Activated CD8-positive, alpha-beta memory T cell treated with anti-CD3 and anti-CD28 coated beads, Interleukin-2, amount 50 U/mL, for 4 hours (primary cell): ENCODE results near the gene NIPAL1.
"Not testable (repeated sequence)": the region's sequence is repeated elsewhere in the genome, so short reads cannot be mapped to it uniquely, and the experiment has no call there.

Experiments used
- DNase-seq: peaks from one replicate; pipeline ENCODE4 v3.0.0-alpha.2; 2020

Gene NIPAL1

GRCh38 chr4:48016141-48017107 lies at the start of gene NIPAL1, which contains the start of gene CNGA1:
NIPAL1 (plus strand) TSS chr4:48016772; CDS start chr4:48016840, 68 bp downstream.
CNGA1 (minus strand) TSS chr4:48016681; CDS start chr4:47952689, 63,992 bp downstream.
- peak; percentile 74 for DNase-seq

- no peak for DNase-seq
These were observed 47.7 kb upstream of the NIPAL1 start for GRCh38 chr4:47968847-47969246.

- DNase-seq, result no peak
These were observed 44.4 kb upstream of the NIPAL1 start for GRCh38 chr4:47972181-47972580.

- DNase-seq, result no peak
These were observed 43.9 kb upstream of the NIPAL1 start for GRCh38 chr4:47972721-47973120.

- DNase-seq, result no peak
These were observed 42.0 kb upstream of the NIPAL1 start for GRCh38 chr4:47974566-47974965.

GRCh38 chr4:47990145-47990544 lies 26.4 kb upstream of the NIPAL1 start:
- DNase-seq, result no peak

GRCh38 chr4:47992475-47992874 lies 24.1 kb upstream of the NIPAL1 start:
- DNase-seq, result not testable (repeated sequence)

- no peak for DNase-seq
These were observed 20.6 kb upstream of the NIPAL1 start for GRCh38 chr4:47996021-47996420.

- DNase-seq, result no peak
These were observed 14.3 kb upstream of the NIPAL1 start for GRCh38 chr4:48002267-48002666.

GRCh38 chr4:48003568-48003967 lies 13.0 kb upstream of the NIPAL1 start:
- peak; percentile 28 for DNase-seq

- no peak for DNase-seq
These were observed 10.8 kb upstream of the NIPAL1 start for GRCh38 chr4:48005781-48006180.

- no peak for DNase-seq
These were observed 8.5 kb upstream of the NIPAL1 start for GRCh38 chr4:48008021-48008596.

- not testable (repeated sequence) for DNase-seq
These were observed 5.7 kb upstream of the NIPAL1 start for GRCh38 chr4:48010906-48011305.

GRCh38 chr4:48011722-48012121 lies 4.8 kb upstream of the NIPAL1 start:
- DNase-seq, result no peak

- no peak for DNase-seq
These were observed 3.7 kb upstream of the NIPAL1 start for GRCh38 chr4:48012824-48013223.

- DNase-seq, result no peak
These were observed 1.4 kb upstream of the NIPAL1 start for GRCh38 chr4:48015216-48015615.

GRCh38 chr4:48015678-48016077 lies 894 bp upstream of the NIPAL1 start:
- DNase-seq, result no peak

GRCh38 chr4:48017108-48017571 lies 568 bp downstream of the NIPAL1 start:
- peak; percentile 50 for DNase-seq

- DNase-seq, result no peak
These were observed 1.5 kb downstream of the NIPAL1 start for GRCh38 chr4:48018112-48018511.

- no peak for DNase-seq
These were observed 4.5 kb downstream of the NIPAL1 start for GRCh38 chr4:48021100-48021499.

- DNase-seq, result no peak
These were observed 5.7 kb downstream of the NIPAL1 start for GRCh38 chr4:48022192-48022799.

- no peak for DNase-seq
These were observed 8.0 kb downstream of the NIPAL1 start for GRCh38 chr4:48024522-48024921.

GRCh38 chr4:48025005-48025404 lies 8.4 kb downstream of the NIPAL1 start:
- no peak for DNase-seq

- DNase-seq, result no peak
These were observed 11.1 kb downstream of the NIPAL1 start for GRCh38 chr4:48027653-48028052.
